Upper lobe of left lung (tissue), 4 donors: ENCODE data around the gene FAT1.

Experiments used
- CTCF ChIP-seq, 6 experiments: fragments of 450-650 bp in 4 of 6; fragments of 200-600 bp in 2 of 6; sonication (generic) in 2 of 6; IDR thresholded peaks; one replicate each; pipeline ENCODE4 v1.5.1; 2016 to 2019; ENCODE audit warnings: antibody characterized with exemption in 6 of 6
- POLR2A ChIP-seq, 4 donors: fragments of 450-650 bp; IDR thresholded peaks; one replicate each; pipeline ENCODE4 v1.5.1; 2016 to 2017; ENCODE audit warnings: antibody characterized with exemption in 4 of 4, mild to moderate bottlenecking in 2 of 4
- POLR2AphosphoS5 ChIP-seq, 2 donors: sonication (generic); formaldehyde crosslinking; IDR thresholded peaks; one replicate each; pipeline ENCODE4 v1.5.1; 2017; ENCODE audit warnings: antibody characterized with exemption in 2 of 2

- no peak for TF ChIP-seq POLR2A (IDR thresholded peaks at IDR 0.05)
- no peak for TF ChIP-seq CTCF (IDR thresholded peaks at IDR 0.05)
- TF ChIP-seq POLR2AphosphoS5 (IDR thresholded peaks at IDR 0.05), result no peak
Measured at GRCh38 chr4:186717556-186717955, 6.1 kb downstream of the FAT1 start.
